Caco-2 (cell line): ENCODE results near the gene ZC3H18. TPM values are rescaled to one million over a fixed set of nuclear protein-coding genes. Genes with fewer than 3 reads are reported as not detected.

Experiments used
- BruUV-seq: library from RNA; stranded (reverse); fragments of 400-500 nt; replicated peaks from 2 replicates; lab custom pipeline; 2021; lab: Mats Ljungman, UMichigan
- CTCF ChIA-PET: fragments of 300-600 bp; sonication (Branson Sonifier 250); formaldehyde crosslinking; loops from one replicate; lab custom pipeline; 2022; ENCODE audit warnings: antibody characterized with exemption; lab: Charles Lee
- POLR2A ChIA-PET: fragments of 300-600 bp; sonication (Branson Sonifier 250); formaldehyde crosslinking; loops from one replicate; lab custom pipeline; 2022; ENCODE audit warnings: antibody characterized with exemption; lab: Charles Lee
- DNase-seq, 2 experiments: peaks; one replicate each; pipeline versions ENCODE4 v3.0.0 to v3.0.0-alpha.2; 2020 to 2022
- H3K27me3 ChIP-seq: replicated peaks from 2 replicates; pipeline ENCODE4 v1.6.0; 2011; ENCODE audit warnings: low read length; ENCODE audit not compliant: control insufficient read depth, insufficient read depth
- H3K36me3 ChIP-seq: 2 replicates; pipeline ENCODE4 v1.5.1; 2011; ENCODE audit warnings: low read length; ENCODE audit not compliant: control insufficient read depth, insufficient read depth
- H3K4me1 ChIP-seq: fragments of 250-450 bp; sonication (Bioruptor Pico); 2 replicates; pipeline ENCODE4 v1.5.1; 2020; ENCODE audit warnings: mild to moderate bottlenecking
- H3K4me3 ChIP-seq: 2 replicates; pipeline ENCODE4 v1.5.1; 2011; ENCODE audit warnings: low read depth, mild to moderate bottlenecking, control low read depth, low read length
- H3K9me3 ChIP-seq: fragments of 250-450 bp; sonication (Bioruptor Pico); 2 replicates; pipeline ENCODE4 v1.5.1; 2020; ENCODE audit warnings: mild to moderate bottlenecking, moderate library complexity
- H3K27ac Mint-ChIP-seq: one replicate; pipeline ENCODE4 v1.8.0; 2022; ENCODE audit warnings: mixed read lengths; ENCODE audit not compliant: unreplicated experiment
- H3K27me3 Mint-ChIP-seq: one replicate; pipeline ENCODE4 v1.8.0; 2022; ENCODE audit warnings: mixed read lengths; ENCODE audit not compliant: insufficient read depth, unreplicated experiment
- H3K36me3 Mint-ChIP-seq: one replicate; pipeline ENCODE4 v1.8.0; 2022; ENCODE audit warnings: mild to moderate bottlenecking, mixed read lengths; ENCODE audit not compliant: insufficient read depth, unreplicated experiment
- H3K4me1 Mint-ChIP-seq: one replicate; pipeline ENCODE4 v1.8.0; 2022; ENCODE audit warnings: low read depth, mixed read lengths; ENCODE audit not compliant: unreplicated experiment
- H3K4me3 Mint-ChIP-seq: one replicate; pipeline ENCODE4 v1.8.0; 2022; ENCODE audit warnings: mild to moderate bottlenecking, moderate library complexity, mixed read lengths; ENCODE audit not compliant: unreplicated experiment
- H3K9me3 Mint-ChIP-seq: one replicate; pipeline ENCODE4 v1.8.0; 2022; ENCODE audit warnings: mixed read lengths; ENCODE audit not compliant: unreplicated experiment
- intact Hi-C: fragments of 100-400 bp; cut with micrococcal nuclease; formaldehyde crosslinking; loops from one replicate; pipeline ENCODE4 v1.10.0; 2022; ENCODE audit not compliant: unreplicated experiment
- total RNA-seq: library from RNA; stranded (reverse); gene quantifications from 2 replicates; pipeline ENCODE4 v1.2.3, GENCODE V29; 2022
- TF ChIP-seq, protein P1 (sequence below), 2 experiments: fragments of 200-600 bp in 1 of 2; IDR thresholded peaks; 1 replicate in 1 of 2; 2 replicates in 1 of 2; pipeline versions ENCODE4 v1.5.1 to v1.8.0; 2011 to 2022; ENCODE audit warnings: antibody characterized with exemption in 1 of 2, control low read depth in 1 of 2, inconsistent platforms in 1 of 2, low read depth in 1 of 2, low read length in 1 of 2, mild to moderate bottlenecking in 1 of 2, moderate library complexity in 1 of 2; ENCODE audit not compliant: insufficient read depth in 1 of 2, severe bottlenecking in 1 of 2, unreplicated experiment in 1 of 2

ZC3H18 gene
- total RNA-seq, 1 experiment from 2014 or later, result 82.0 TPM

- intact Hi-C loops, result loop anchor here (5.0 kb wide), 1 partner anchor 46 kb away; the partner anchor contains the start of genes CTU2 and RNF166
Measured at GRCh38 chr16:88661468-88661867, 91.3 kb downstream of the ZC3H18 start.

DNA sequence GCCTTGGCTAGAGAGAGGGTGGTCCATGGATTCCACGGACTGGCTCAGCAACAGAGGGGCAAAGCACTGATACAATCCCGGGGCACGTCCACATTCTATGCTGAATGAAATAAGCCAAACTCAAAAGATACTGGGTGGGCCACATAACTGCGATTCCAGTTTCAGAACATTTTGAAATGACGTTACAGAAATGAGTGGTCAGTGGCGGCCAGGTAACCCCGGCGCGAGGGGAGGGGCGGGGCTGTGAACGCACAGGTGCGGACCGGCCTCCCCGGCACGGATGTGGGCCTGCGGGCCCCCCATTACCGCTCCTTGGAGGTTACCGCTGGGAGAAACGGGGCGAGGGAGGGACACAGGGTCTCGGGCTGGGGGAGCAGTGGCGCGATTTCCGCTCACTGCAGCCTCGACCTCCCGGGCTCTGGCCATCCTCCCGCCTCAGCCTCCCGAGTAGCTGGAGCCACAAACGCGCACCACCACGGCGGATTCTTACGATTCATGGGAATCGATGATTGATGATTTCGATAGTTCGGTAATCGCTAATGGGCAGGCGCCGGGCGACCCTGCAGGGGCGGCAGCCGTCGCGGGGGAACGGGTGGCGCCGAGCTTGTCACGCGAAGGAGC is 92.1 kb downstream of the ZC3H18 start:
- peaks cover 11% of the 10 kb centered on the region for H3K36me3 Mint-ChIP-seq

More at GRCh38 chr16:88661468-88661867, 91.3 kb downstream of the ZC3H18 start:
- peaks cover 5% of the 10 kb centered on the region for H3K4me1 Mint-ChIP-seq
- CTCF ChIA-PET, result no interaction called here
- H3K4me3 ChIP-seq, result peak overlapping the region; percentile 22
- H3K9me3 Mint-ChIP-seq, result no peaks in the 10 kb centered on the region
- peak overlapping the region; percentile 88 for H3K27ac Mint-ChIP-seq
- no peaks in the 10 kb centered on the region; the same call in none of the 2 replicates for H3K36me3 ChIP-seq
- H3K4me3 Mint-ChIP-seq, result peak overlapping the region; percentile 94
- no peaks in the 10 kb centered on the region for H3K9me3 ChIP-seq
- DNase-seq, result no peak
- peaks cover 14% of the 10 kb centered on the region for H3K36me3 Mint-ChIP-seq
- H3K27me3 ChIP-seq, result no peaks in the 10 kb centered on the region
- H3K27me3 Mint-ChIP-seq, result no peaks in the 10 kb centered on the region
- no TSS peak for BruUV-seq
- TF ChIP-seq, protein P1, sequence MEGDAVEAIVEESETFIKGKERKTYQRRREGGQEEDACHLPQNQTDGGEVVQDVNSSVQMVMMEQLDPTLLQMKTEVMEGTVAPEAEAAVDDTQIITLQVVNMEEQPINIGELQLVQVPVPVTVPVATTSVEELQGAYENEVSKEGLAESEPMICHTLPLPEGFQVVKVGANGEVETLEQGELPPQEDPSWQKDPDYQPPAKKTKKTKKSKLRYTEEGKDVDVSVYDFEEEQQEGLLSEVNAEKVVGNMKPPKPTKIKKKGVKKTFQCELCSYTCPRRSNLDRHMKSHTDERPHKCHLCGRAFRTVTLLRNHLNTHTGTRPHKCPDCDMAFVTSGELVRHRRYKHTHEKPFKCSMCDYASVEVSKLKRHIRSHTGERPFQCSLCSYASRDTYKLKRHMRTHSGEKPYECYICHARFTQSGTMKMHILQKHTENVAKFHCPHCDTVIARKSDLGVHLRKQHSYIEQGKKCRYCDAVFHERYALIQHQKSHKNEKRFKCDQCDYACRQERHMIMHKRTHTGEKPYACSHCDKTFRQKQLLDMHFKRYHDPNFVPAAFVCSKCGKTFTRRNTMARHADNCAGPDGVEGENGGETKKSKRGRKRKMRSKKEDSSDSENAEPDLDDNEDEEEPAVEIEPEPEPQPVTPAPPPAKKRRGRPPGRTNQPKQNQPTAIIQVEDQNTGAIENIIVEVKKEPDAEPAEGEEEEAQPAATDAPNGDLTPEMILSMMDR (IDR thresholded peaks at IDR 0.05; ENCODE audit: insufficient read depth in 1 of 2, low read depth in 1 of 2, low read length in 1 of 2, severe bottlenecking in 1 of 2, unreplicated experiment in 1 of 2), result no peak
- POLR2A ChIA-PET, result no interaction called here
- H3K4me1 ChIP-seq, result peaks cover 11% of the 10 kb centered on the region

More for the DNA sequence above, 92.1 kb downstream of the ZC3H18 start:
- H3K9me3 Mint-ChIP-seq, result no peaks in the 10 kb centered on the region
- Histone ChIP-seq H3K4me1 (peaks cover 11% of the 10 kb centered on the region), H3K27me3 (no peaks in the 10 kb centered on the region), H3K4me3 (peak overlapping the region; percentile 84), H3K9me3 (no peaks in the 10 kb centered on the region), H3K36me3 (no peaks in the 10 kb centered on the region; the same call in 1 of the 2 replicates)
- H3K4me3 Mint-ChIP-seq, result peak overlapping the region; percentile 94
- H3K27me3 Mint-ChIP-seq, result no peaks in the 10 kb centered on the region
- H3K4me1 Mint-ChIP-seq, result peaks cover 5% of the 10 kb centered on the region
- H3K27ac Mint-ChIP-seq, result peak overlapping the region; percentile 88
- TF ChIP-seq, protein P1 (IDR thresholded peaks at IDR 0.05; ENCODE audit: insufficient read depth in 1 of 2, low read depth in 1 of 2, low read length in 1 of 2, severe bottlenecking in 1 of 2, unreplicated experiment in 1 of 2), result no peak
- POLR2A ChIA-PET, result interaction anchor here (0.5 to 1.0 kb wide), 4 partner anchors 13 to 1211 kb away, joined by 3 to 6 read pairs (median 5); no protein-coding TSS in a partner anchor
- BruUV-seq, result TSS peak; percentile 57
- intact Hi-C loops, result loop anchor here (1.0 to 5.0 kb wide), 2 partner anchors 11 to 45 kb away; partner anchors contain the start of genes CTU2, CYBA and RNF166
- DNase-seq, result peak in 1 of 2 experiments; percentile 50
- CTCF ChIA-PET, result interaction anchor here (0.6 to 1.4 kb wide), 4 partner anchors 9 to 92 kb away, joined by 3 to 13 read pairs (median 4); partner anchors contain the start of gene ZC3H18
